AG04450 (cell line): ENCODE results near the gene PSME3. TPM values are rescaled to one million over a fixed set of nuclear protein-coding genes. Genes with fewer than 3 reads are reported as not detected.
"Not testable (repeated sequence)": the region's sequence is repeated elsewhere in the genome, so short reads cannot be mapped to it uniquely, and the experiment has no call there.

Experiments used
- CTCF ChIA-PET: fragments of 300-600, 350-600 bp; formaldehyde crosslinking; extraction: SDS; loops from one replicate; lab custom pipeline; 2022; ENCODE audit warnings: antibody characterized with exemption, inconsistent platforms; lab: Charles Lee
- POLR2A ChIA-PET: fragments of 350-600 bp; formaldehyde crosslinking; extraction: SDS; loops from one replicate; lab custom pipeline; 2021; ENCODE audit warnings: antibody characterized with exemption, inconsistent platforms; lab: Yijun Ruan, JAX
- DNase-seq: peaks from one replicate; pipeline ENCODE4 v3.0.0-alpha.2; 2011; ENCODE audit warnings: low read depth, low spot score
- H3K27ac ChIP-seq: one replicate; pipeline ENCODE4 v1.5.1; 2012; ENCODE audit warnings: low read depth, low read length, control low read depth
- H3K27me3 ChIP-seq: one replicate; pipeline ENCODE4 v1.6.0; 2012; ENCODE audit warnings: low read length; ENCODE audit not compliant: control insufficient read depth, insufficient read depth
- H3K4me3 ChIP-seq: 2 replicates; pipeline ENCODE4 v1.5.1; 2011; ENCODE audit warnings: mild to moderate bottlenecking, low read depth, low read length, control low read depth
- H3K9me3 ChIP-seq: 2 replicates; pipeline ENCODE4 v1.5.1; 2012; ENCODE audit warnings: low read length; ENCODE audit not compliant: control insufficient read depth, insufficient read depth
- polyA plus RNA-seq: library from polyadenylated mRNA; depleted of rRNA; stranded (reverse); fragments of >200 nt; gene quantifications from 2 replicates; pipeline ENCODE4 v1.2.3, GENCODE V29; 2011
- TF ChIP-seq, protein P1 (sequence below): IDR thresholded peaks from 2 replicates; pipeline ENCODE4 v1.5.1; 2011; ENCODE audit warnings: low read depth, low read length, control low read depth, inconsistent platforms

PSME3 gene
- polyA plus RNA-seq, 1 experiment: 129 TPM

DNA sequence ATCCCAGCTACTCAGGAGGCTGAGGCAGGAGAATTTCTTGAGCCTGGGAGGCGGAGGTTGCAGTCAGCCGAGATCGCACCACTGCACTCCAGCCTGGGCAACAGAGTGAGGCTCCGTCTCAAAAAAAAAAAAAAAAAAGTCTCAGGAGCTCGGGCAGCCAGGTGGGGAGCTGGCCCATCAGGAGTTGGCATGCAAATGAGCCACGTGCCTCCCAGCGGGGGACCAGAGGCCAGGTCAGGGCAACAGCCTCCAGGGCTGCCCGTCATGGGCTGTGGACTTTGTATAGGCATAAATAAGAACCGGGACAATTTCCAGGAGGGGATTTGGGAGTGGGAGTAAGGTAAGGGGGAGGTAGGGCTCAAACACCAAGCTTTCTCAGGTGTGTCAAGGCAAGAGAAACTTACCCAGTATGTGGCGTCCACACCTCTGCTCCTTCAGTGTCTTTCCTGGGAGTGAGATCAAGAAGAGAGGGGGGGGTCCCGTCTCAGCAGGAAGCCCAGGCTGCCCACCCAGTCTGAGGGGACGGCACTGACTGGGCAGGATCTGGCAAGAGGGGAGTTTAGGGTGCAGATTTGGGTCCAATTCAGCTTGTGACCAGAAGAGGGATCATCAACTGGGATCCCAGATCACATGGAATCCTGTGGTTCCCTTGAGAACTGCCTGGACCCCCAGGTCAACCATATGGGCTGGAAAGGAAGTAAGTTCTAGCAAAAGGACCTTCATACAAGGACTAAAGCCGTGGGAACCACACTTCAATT is 45.1 kb downstream of the PSME3 start:
- TF ChIP-seq, protein P1, sequence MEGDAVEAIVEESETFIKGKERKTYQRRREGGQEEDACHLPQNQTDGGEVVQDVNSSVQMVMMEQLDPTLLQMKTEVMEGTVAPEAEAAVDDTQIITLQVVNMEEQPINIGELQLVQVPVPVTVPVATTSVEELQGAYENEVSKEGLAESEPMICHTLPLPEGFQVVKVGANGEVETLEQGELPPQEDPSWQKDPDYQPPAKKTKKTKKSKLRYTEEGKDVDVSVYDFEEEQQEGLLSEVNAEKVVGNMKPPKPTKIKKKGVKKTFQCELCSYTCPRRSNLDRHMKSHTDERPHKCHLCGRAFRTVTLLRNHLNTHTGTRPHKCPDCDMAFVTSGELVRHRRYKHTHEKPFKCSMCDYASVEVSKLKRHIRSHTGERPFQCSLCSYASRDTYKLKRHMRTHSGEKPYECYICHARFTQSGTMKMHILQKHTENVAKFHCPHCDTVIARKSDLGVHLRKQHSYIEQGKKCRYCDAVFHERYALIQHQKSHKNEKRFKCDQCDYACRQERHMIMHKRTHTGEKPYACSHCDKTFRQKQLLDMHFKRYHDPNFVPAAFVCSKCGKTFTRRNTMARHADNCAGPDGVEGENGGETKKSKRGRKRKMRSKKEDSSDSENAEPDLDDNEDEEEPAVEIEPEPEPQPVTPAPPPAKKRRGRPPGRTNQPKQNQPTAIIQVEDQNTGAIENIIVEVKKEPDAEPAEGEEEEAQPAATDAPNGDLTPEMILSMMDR: 0 out of 2 replicates have a peak, but pooled peaks have one; percentile 6
- no peak overlapping the region for H3K4me3 ChIP-seq
- ChIA-PET POLR2A (no interaction called here), CTCF (interaction anchor here (0.6 kb wide), 1 partner anchor 266 kb away, joined by 3 read pairs; no protein-coding TSS in a partner anchor)
- H3K27me3 ChIP-seq: peaks cover 34% of the 10 kb centered on the region
- H3K9me3 ChIP-seq: no peaks in the 10 kb centered on the region
- DNase-seq: no peak
- H3K27ac ChIP-seq: no peak overlapping the region

DNA sequence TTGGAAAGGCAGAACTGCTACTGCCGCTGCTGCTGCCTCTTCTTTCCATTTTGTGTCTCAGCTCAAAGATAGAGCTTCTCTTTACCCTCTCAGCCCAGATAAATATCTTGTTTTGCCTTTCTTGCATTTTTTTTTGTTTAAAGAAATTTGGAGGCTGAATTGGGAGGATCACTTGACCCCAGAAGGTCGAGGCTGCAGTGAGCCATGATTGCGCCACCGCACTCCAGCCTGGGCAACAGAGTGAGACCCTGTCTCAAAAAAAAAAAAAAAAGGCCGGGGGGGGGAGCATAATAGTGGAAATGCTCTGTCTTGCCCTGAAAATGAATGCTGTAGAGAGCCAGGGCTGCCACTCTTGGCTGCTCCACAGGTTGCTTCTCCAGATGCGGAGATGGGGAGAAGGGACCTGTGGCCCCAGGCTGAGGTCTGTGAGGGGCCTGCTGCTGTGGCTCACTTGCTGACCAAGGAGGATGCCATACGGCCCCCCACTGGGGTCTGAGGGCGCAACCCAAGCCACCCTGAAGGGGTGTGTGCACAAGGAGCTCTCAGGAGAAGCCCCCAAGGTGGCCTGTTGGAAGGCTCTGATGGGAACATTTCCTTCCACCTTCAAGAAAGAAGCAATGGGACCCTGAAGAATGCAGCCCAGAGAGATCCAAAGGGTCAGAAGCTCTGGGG is 45.9 kb downstream of the PSME3 start:
- Histone ChIP-seq H3K27ac (no peak overlapping the region), H3K27me3 (peaks cover 29% of the 10 kb centered on the region), H3K4me3 (no peak overlapping the region), H3K9me3 (no peaks in the 10 kb centered on the region)
- no peak for DNase-seq
- POLR2A ChIA-PET: no interaction called here
- TF ChIP-seq, protein P1: no peak
- CTCF ChIA-PET: no interaction called here

DNA sequence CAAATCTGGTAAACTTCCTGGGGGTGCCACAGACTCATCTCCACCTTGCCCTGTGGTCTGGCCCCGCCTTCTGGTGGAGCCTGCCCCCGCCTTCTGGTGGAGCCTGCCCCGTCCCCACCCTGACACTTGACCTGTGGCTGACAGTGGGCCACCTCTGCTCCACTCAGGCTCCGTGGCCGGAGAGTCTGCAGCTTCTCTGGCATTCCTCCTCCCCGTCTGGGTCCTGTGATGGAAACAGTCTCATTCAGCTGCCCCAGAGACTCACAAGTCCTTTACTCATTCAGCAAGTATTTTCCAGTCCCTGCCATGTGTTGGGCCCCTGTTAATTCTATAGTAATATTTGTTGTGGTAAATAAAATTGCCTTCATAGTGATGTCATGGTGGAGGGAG is 46.4 kb downstream of the PSME3 start:
- CTCF ChIA-PET: no interaction called here
- POLR2A ChIA-PET: no interaction called here
- Histone ChIP-seq H3K27ac (no peak overlapping the region), H3K27me3 (peaks cover 29% of the 10 kb centered on the region), H3K9me3 (no peaks in the 10 kb centered on the region), H3K4me3 (no peak overlapping the region)
- DNase-seq: no peak
- TF ChIP-seq, protein P1: no peak

DNA sequence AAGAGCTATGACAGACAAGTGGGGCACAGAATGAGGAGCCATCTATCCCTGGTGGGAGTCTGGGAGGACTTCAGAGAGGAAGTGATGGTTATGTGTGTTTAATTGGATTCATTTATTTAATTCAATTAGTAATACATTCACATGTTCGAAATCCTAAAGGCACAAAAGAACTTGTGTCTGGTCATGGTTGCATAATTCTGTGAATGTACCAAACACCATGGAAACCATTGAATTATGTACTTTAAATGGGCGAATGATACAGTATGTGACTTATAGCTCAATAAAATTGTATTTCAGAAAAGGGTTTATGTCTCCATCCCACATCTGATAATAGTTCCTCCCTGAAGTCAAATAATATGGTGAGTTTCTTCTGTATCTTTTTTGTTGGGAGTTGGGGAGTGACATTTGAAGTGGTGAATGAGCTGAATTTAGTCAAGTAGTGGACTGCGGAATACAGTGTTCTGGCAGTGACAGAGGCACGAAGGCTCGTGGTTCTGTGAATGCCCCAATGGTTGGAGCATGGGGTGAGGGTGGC is 47.6 kb downstream of the PSME3 start:
- POLR2A ChIA-PET: no interaction called here
- Histone ChIP-seq H3K27ac (no peak overlapping the region), H3K9me3 (no peaks in the 10 kb centered on the region), H3K27me3 (peaks cover 36% of the 10 kb centered on the region), H3K4me3 (no peak overlapping the region)
- TF ChIP-seq, protein P1: no peak
- CTCF ChIA-PET: interaction anchor here (1.1 kb wide), 1 partner anchor 48 kb away, joined by 3 read pairs; no protein-coding TSS in a partner anchor
- no peak for DNase-seq

DNA sequence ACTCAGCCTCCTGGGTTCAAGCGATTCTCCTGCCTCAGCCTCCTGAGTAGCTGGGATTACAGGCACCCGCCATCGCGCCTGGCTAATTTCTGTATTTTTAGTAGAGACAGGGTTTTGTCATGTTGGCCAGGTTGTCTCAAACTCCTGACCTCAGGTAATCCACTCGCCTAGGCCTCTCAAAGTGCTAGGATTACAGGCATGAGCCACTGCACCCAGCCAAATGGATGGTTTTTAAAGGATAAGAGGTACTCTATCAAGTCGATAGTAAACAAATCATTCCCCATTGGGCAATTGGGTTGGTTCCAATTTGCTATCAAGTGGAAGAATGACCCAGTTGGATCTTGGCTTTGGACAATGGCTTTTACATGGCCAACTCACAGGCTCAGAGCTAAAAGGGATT is 48.5 kb downstream of the PSME3 start:
- DNase-seq, POLR2A ChIA-PET, H3K9me3 ChIP-seq, H3K27ac ChIP-seq, H3K4me3 ChIP-seq: not testable (repeated sequence)
- H3K27me3 ChIP-seq: peaks cover 36% of the 10 kb centered on the region
- CTCF ChIA-PET: interaction anchor here (1.3 kb wide), 1 partner anchor 9 kb away, joined by 3 read pairs; no protein-coding TSS in a partner anchor
